Esophagus squamous epithelium (tissue), 4 donors: Measurements from ENCODE around the gene CREBRF.

Source experiments
- POLR2A ChIP-seq, 4 donors: fragments of 450-650 bp; IDR thresholded peaks; one replicate each; pipeline ENCODE4 v1.6.1; 2017; ENCODE audit warnings: antibody characterized with exemption in 4 of 4, mild to moderate bottlenecking in 4 of 4, moderate library complexity in 3 of 4
- TF ChIP-seq, protein P1 (sequence below), 6 experiments: fragments of 450-650 bp in 4 of 6; fragments of 200-600 bp in 2 of 6; sonication (generic) in 2 of 6; IDR thresholded peaks; one replicate each; pipeline ENCODE4 v1.5.1; 2016 to 2019; ENCODE audit warnings: antibody characterized with exemption in 6 of 6, mild to moderate bottlenecking in 4 of 6, moderate library complexity in 4 of 6

GRCh38 chr5:173045474-173045873, 10.7 kb upstream of the CREBRF start:
- TF ChIP-seq POLR2A (IDR thresholded peaks at IDR 0.05) = no peak
- TF ChIP-seq, protein P1, sequence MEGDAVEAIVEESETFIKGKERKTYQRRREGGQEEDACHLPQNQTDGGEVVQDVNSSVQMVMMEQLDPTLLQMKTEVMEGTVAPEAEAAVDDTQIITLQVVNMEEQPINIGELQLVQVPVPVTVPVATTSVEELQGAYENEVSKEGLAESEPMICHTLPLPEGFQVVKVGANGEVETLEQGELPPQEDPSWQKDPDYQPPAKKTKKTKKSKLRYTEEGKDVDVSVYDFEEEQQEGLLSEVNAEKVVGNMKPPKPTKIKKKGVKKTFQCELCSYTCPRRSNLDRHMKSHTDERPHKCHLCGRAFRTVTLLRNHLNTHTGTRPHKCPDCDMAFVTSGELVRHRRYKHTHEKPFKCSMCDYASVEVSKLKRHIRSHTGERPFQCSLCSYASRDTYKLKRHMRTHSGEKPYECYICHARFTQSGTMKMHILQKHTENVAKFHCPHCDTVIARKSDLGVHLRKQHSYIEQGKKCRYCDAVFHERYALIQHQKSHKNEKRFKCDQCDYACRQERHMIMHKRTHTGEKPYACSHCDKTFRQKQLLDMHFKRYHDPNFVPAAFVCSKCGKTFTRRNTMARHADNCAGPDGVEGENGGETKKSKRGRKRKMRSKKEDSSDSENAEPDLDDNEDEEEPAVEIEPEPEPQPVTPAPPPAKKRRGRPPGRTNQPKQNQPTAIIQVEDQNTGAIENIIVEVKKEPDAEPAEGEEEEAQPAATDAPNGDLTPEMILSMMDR (IDR thresholded peaks at IDR 0.05) = no peak
